ENCODE results near the gene CLK2. TPM values are rescaled to one million over a fixed set of nuclear protein-coding genes. Genes with fewer than 3 reads are reported as not detected.
A peak's percentile ranks its signal among the peaks of the same experiment; 100 is the strongest.

Gene CLK2
- total RNA-seq, result 19.7 and 23.4 TPM in 2 replicates

DNA sequence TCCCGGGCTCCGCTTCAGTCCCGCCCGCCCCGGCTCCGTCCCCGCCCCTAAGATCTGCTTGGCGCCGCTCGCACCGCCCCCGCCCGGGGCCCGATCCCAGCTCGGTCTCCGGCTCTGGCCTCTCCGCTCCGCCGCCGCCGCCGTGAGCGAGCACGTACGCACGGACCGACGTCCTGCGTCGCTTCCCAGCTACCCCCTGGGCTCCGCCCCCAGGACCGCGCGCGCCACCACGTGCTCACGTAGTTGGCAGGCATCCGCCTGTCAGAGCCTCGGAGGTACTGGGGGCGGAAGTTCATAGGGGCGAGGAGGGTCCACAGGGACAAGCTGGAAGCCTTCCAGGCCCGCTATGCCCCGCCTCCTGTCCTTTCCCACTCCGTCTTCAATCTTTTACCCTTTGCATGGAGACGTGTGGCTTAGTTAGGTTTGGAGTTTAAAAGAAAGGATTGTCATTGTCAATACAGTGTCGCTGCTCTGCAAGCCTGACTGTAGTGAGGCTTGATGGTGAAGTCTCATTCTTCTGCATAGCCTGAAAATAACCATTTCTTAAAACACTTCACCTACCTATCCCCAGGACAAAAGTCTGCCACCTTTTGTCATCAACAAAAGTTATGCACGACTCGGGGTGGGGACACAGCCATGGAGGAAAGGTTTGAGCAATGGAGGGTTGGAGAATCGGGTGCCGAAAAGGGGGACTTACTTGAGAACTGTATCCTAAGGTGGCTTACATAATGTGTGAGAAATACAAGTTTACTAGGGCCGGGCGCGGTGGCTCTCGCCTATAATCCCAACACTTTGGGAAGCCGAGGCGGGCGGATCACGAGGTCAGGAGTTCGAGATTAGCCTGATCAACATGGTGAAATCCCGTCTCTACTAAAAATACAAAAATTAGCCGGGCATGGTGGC is at the start of gene CLK2:
CLK2 (minus strand) TSS at position 162 of the 903 bp plus-strand sequence. CDS start 2,527 bp downstream, outside the sequence.
- FAIRE-seq, result no peak
- H3K4me3 ChIP-seq (ENCODE audit: low read depth, low read length), result peak within 1 kb of the TSS; percentile 74
- H3K27me3 ChIP-seq (ENCODE audit: control insufficient read depth, insufficient read depth, low read length), result no peaks in the 10 kb centered on the region
- peak; percentile 78 for DNase-seq (ENCODE audit: low read depth)
- H3K36me3 ChIP-seq (ENCODE audit: control insufficient read depth, insufficient read depth, low read length), result peaks cover 16% of the 10 kb centered on the region
- TF ChIP-seq CTCF (IDR thresholded peaks at IDR 0.05; ENCODE audit: insufficient read depth, low read length, severe bottlenecking), result no peak

DNA sequence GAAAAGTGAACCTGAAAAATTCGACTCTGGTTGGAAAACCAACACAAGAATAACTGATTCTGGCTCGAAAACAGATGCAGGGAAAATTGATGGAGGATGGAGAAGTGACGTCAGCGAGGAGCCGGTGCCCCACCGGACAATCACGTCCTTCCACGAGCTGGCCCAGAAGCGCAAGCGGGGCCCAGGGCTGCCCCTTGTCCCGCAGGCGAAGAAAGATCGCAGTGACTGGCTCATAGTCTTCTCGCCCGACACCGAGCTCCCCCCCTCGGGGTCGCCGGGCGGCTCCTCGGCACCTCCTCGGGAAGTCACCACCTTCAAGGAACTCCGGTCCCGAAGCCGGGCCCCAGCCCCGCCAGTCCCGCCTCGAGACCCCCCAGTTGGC is 49.3 kb upstream of the CLK2 start:
- Histone ChIP-seq H3K36me3 (ENCODE audit: control insufficient read depth, insufficient read depth, low read length) (peaks cover 3% of the 10 kb centered on the region), H3K27me3 (ENCODE audit: control insufficient read depth, insufficient read depth, low read length) (no peaks in the 10 kb centered on the region), H3K4me3 (ENCODE audit: low read depth, low read length) (peak overlapping the region; percentile 91)
- DNase-seq (ENCODE audit: low read depth) (no peak), FAIRE-seq (no peak)
- TF ChIP-seq CTCF (IDR thresholded peaks at IDR 0.05; ENCODE audit: insufficient read depth, low read length, severe bottlenecking), result no peak

DNA sequence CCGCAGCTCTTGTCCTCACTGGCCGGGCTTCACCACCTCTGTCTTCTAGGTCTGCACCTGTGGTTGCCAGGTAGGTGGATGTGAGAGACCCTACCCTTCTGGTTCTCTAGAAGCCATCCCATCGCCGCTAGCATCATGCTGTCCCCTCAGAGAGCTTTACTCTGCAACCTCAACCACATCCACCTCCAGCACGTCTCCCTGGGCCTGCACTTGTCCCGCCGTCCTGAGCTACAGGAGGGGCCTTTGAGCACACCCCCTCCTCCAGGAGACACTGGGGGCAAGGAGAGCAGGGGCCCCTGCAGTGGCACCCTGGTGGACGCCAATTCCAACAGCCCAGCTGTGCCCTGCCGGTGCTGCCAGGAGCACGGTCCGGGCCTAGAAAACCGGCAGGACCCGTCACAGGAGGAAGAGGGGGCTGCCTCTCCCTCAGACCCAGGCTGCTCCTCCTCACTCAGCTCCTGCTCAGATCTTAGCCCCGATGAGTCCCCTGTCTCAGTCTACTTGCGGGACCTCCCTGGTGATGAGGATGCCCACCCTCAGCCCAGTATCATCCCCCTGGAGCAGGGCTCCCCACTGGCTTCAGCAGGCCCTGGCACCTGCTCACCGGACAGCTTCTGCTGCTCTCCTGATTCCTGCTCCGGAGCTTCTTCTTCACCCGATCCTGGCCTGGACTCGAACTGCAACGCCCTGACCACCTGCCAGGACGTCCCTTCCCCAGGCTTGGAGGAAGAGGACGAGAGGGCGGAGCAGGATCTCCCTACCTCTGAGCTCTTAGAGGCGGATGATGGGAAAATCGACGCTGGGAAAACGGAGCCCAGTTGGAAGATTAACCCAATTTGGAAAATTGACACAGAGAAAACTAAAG is 48.6 kb upstream of the CLK2 start:
- no peak for DNase-seq (ENCODE audit: low read depth)
- H3K36me3 ChIP-seq (ENCODE audit: control insufficient read depth, insufficient read depth, low read length), result peaks cover 2% of the 10 kb centered on the region
- no peak for TF ChIP-seq CTCF (IDR thresholded peaks at IDR 0.05; ENCODE audit: insufficient read depth, low read length, severe bottlenecking)
- FAIRE-seq, result no peak
- no peaks in the 10 kb centered on the region for H3K27me3 ChIP-seq (ENCODE audit: control insufficient read depth, insufficient read depth, low read length)
- no peak overlapping the region for H3K4me3 ChIP-seq (ENCODE audit: low read depth, low read length)

- DNase-seq (ENCODE audit: low read depth) (peak; percentile 58), FAIRE-seq (no peak)
- no peak for TF ChIP-seq CTCF (IDR thresholded peaks at IDR 0.05; ENCODE audit: insufficient read depth, low read length, severe bottlenecking)
- no peaks in the 10 kb centered on the region for H3K27me3 ChIP-seq (ENCODE audit: control insufficient read depth, insufficient read depth, low read length)
- peak within 1 kb of the TSS; percentile 39 for H3K4me3 ChIP-seq (ENCODE audit: low read depth, low read length)
- peaks cover 2% of the 10 kb centered on the region for H3K36me3 ChIP-seq (ENCODE audit: control insufficient read depth, insufficient read depth, low read length)
These were observed 47.6 kb upstream of the CLK2 start, which contains the start of gene RUSC1 for GRCh38 chr1:155320661-155321617. TSS of gene RUSC1 (plus strand) at chr1:155320894. CDS start at chr1:155321774, 880 bp downstream.

DNA sequence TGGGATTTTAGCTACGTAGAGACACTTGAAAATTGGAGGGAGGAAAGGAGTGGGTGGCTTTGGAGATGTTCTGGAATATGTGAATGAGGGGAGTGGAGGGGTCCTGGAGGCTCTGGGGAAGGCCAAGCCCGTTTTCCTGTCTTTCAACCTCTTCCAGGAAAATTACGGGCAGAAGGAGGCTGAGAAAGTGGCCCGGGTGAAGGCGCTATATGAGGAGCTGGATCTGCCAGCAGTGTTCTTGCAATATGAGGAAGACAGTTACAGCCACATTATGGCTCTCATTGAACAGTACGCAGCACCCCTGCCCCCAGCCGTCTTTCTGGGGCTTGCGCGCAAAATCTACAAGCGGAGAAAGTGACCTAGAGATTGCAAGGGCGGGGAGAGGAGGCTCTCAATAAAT is 46.9 kb upstream of the CLK2 start:
- FAIRE-seq (no peak), DNase-seq (ENCODE audit: low read depth) (peak; percentile 15)
- no peak for TF ChIP-seq CTCF (IDR thresholded peaks at IDR 0.05; ENCODE audit: insufficient read depth, low read length, severe bottlenecking)
- no peak overlapping the region for H3K4me3 ChIP-seq (ENCODE audit: low read depth, low read length)
- peaks cover 2% of the 10 kb centered on the region for H3K36me3 ChIP-seq (ENCODE audit: control insufficient read depth, insufficient read depth, low read length)
- no peaks in the 10 kb centered on the region for H3K27me3 ChIP-seq (ENCODE audit: control insufficient read depth, insufficient read depth, low read length)
